ENCODE results near the gene PRSS3. TPM values are rescaled to one million over a fixed set of nuclear protein-coding genes. Genes with fewer than 3 reads are reported as not detected.
"Not testable (repeated sequence)": the region's sequence is repeated elsewhere in the genome, so short reads cannot be mapped to it uniquely, and the experiment has no call there.

The PRSS3 gene
- total RNA-seq, 2 donors from 2014 or later, result not detected

DNA sequence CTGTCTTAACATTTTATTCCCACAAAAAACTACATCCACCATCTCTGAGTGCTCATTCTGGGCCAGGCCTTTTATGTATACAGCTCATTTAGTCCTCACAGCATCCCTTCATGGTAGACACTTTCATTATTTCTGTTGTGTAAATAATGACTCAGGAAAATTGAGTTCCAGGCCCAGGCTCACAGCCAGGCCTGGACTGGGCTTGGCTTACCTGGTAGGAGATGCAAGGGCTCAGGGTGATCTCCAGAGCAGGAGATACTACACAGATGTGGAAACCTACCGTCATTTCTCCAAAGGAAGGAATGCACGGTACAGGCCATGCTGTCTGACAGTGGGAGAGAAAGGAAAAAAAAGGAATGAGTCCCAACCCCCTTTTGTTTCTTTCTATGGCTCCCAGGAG is 11.8 kb downstream of the PRSS3 start:
- H3K4me1 Mint-ChIP-seq; H3K4me3 Mint-ChIP-seq; DNase-seq; H3K27ac ChIP-seq (ENCODE audit: low read depth, low read length); H3K27me3 ChIP-seq (ENCODE audit: control insufficient read depth, insufficient read depth, low read length, poor library complexity, severe bottlenecking); H3K36me3 Mint-ChIP-seq (ENCODE audit: low read depth); H3K9me3 ChIP-seq (ENCODE audit: control insufficient read depth, low read length); H3K4me1 ChIP-seq (ENCODE audit: control insufficient read depth, insufficient read depth, low read length); H3K36me3 ChIP-seq (ENCODE audit: control insufficient read depth, insufficient read depth, low read length); H3K4me3 ChIP-seq (ENCODE audit: low read length); H3K9me3 Mint-ChIP-seq; H3K9ac ChIP-seq (ENCODE audit: extremely low read depth, low read length, poor library complexity, severe bottlenecking): not testable (repeated sequence)
- peak overlapping the region; percentile 56 for H3K27ac Mint-ChIP-seq
- whole genome bisulfite sequencing, 2 experiments (ENCODE audit: insufficient coverage in 1 of 2, insufficient read length in 1 of 2), result 83 to 100% methylated on average over 1 to 2 of the region's 2 CpGs
- peaks cover 15% of the 10 kb centered on the region for H3K27me3 Mint-ChIP-seq (ENCODE audit: insufficient read depth)

DNA sequence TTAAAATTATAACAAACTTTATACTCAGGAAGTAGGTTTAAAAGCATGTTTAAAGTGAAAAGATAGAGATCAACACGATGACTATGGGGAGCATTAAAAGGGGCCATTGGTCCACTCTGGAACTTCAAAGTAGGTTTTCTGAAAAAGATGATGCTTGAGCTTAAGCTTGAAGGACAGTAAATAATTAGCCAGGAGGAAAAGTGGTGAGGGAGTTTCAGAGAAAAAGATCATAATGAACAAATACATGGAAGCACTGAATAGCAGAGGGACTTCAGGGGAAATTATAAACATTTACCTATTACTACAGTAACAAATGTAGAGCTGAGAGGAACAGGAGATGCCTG is 13.6 kb downstream of the PRSS3 start:
- H3K4me1 ChIP-seq (ENCODE audit: control insufficient read depth, insufficient read depth, low read length); H3K4me1 Mint-ChIP-seq; H3K36me3 ChIP-seq (ENCODE audit: control insufficient read depth, insufficient read depth, low read length); H3K9ac ChIP-seq (ENCODE audit: extremely low read depth, low read length, poor library complexity, severe bottlenecking); H3K9me3 ChIP-seq (ENCODE audit: control insufficient read depth, low read length); H3K27me3 Mint-ChIP-seq (ENCODE audit: insufficient read depth); H3K9me3 Mint-ChIP-seq; H3K4me3 ChIP-seq (ENCODE audit: low read length); H3K27ac ChIP-seq (ENCODE audit: low read depth, low read length); H3K4me3 Mint-ChIP-seq; DNase-seq; H3K36me3 Mint-ChIP-seq (ENCODE audit: low read depth); H3K27me3 ChIP-seq (ENCODE audit: control insufficient read depth, insufficient read depth, low read length, poor library complexity, severe bottlenecking); H3K27ac Mint-ChIP-seq: not testable (repeated sequence)
- WGBS, 2 experiments (ENCODE audit: insufficient coverage in 1 of 2, insufficient read length in 1 of 2), result 89 to 92% methylated on average over 1 of the region's 1 CpG

DNA sequence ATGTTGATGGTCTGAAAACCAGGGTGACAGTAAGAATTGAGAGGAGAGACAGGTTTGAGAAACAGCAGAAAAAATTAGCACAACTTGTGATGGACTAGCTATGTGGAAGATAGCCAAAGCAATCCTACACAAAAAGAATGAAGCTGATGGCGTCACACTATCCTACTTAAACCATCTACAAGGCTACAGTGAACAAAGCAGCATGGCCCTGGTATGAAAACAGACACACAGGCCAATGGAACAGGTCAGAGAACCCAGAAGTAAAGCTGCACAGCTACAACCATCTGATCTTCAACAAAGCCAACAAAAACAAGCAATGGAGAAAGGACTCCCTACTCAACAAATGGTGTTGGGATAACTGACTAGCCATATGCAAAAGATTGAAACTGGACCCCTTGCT is 14.1 kb downstream of the PRSS3 start:
- Mint-ChIP-seq H3K27ac (no peak overlapping the region), H3K9me3 (no peaks in the 10 kb centered on the region), H3K4me1 (no peaks in the 10 kb centered on the region), H3K27me3 (ENCODE audit: insufficient read depth) (peaks cover 3% of the 10 kb centered on the region), H3K36me3 (ENCODE audit: low read depth) (no peaks in the 10 kb centered on the region), H3K4me3 (no peak overlapping the region)
- Histone ChIP-seq H3K4me3 (ENCODE audit: low read length) (no peak overlapping the region), H3K27ac (ENCODE audit: low read depth, low read length) (no peak overlapping the region), H3K9ac (ENCODE audit: extremely low read depth, low read length, poor library complexity, severe bottlenecking) (no peak overlapping the region), H3K27me3 (ENCODE audit: control insufficient read depth, insufficient read depth, low read length, poor library complexity, severe bottlenecking) (no peaks in the 10 kb centered on the region), H3K4me1 (ENCODE audit: control insufficient read depth, insufficient read depth, low read length) (no peaks in the 10 kb centered on the region), H3K9me3 (ENCODE audit: control insufficient read depth, low read length) (no peaks in the 10 kb centered on the region), H3K36me3 (ENCODE audit: control insufficient read depth, insufficient read depth, low read length) (no peaks in the 10 kb centered on the region)
- TF ChIP-seq, protein P1, sequence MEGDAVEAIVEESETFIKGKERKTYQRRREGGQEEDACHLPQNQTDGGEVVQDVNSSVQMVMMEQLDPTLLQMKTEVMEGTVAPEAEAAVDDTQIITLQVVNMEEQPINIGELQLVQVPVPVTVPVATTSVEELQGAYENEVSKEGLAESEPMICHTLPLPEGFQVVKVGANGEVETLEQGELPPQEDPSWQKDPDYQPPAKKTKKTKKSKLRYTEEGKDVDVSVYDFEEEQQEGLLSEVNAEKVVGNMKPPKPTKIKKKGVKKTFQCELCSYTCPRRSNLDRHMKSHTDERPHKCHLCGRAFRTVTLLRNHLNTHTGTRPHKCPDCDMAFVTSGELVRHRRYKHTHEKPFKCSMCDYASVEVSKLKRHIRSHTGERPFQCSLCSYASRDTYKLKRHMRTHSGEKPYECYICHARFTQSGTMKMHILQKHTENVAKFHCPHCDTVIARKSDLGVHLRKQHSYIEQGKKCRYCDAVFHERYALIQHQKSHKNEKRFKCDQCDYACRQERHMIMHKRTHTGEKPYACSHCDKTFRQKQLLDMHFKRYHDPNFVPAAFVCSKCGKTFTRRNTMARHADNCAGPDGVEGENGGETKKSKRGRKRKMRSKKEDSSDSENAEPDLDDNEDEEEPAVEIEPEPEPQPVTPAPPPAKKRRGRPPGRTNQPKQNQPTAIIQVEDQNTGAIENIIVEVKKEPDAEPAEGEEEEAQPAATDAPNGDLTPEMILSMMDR (conservative IDR thresholded peaks at IDR 0.05), result no peak
- WGBS, 2 experiments (ENCODE audit: insufficient coverage in 1 of 2, insufficient read length in 1 of 2), result 100% methylated on average over 1 of the region's 1 CpG; no CpG with 5 or more reads in 1 of the 2 experiments
- DNase-seq, result no peak

DNA sequence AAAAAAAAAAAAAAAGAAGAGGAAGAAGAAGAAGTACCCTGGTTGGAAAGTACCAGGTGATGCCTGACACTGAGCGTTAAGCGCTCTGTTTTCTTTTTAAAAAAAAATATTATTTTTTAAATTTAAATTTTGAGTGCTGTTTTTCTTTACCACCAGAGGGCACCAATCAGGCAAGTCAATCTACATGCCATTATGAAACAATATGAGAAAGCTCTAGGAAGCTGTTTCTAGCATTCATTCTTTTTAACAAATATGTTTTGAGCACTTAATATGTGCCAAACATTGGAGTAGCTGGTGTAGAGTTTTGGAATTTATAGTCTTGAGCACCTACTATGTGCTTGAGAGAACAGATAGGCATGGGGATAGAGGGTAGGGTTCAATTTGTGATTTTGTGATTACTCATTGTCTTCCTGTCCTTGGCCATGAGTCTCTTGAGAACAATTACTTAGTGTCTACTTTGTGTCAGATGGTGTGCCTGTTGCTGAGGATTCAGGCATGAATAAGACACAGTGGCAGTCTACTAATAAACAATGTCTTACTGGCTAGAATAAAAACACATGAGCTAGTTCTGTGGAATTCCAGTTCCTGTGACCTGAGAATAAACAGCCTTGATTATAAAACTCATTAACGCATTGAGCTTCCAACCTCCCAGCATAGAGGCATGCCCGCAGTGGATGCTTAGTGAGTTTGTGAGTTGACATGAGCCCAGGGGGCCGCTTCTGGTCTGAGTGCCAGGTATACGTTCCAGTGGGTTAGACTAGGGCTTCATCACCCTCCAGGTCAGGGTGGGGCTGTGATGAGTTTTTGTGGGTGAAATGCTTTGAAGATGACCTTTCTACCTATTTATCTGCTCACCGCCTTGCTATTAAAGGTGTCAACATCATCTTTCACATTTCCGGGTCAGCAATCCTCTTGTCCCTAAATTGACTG is 18.6 kb downstream of the PRSS3 start:
- peaks cover 6% of the 10 kb centered on the region for H3K4me1 ChIP-seq (ENCODE audit: control insufficient read depth, insufficient read depth, low read length)
- peaks cover 3% of the 10 kb centered on the region for H3K27me3 Mint-ChIP-seq (ENCODE audit: insufficient read depth)
- no peaks in the 10 kb centered on the region for H3K36me3 Mint-ChIP-seq (ENCODE audit: low read depth)
- no peaks in the 10 kb centered on the region for H3K9me3 Mint-ChIP-seq
- H3K9ac ChIP-seq (ENCODE audit: extremely low read depth, low read length, poor library complexity, severe bottlenecking), result no peak overlapping the region
- H3K27ac Mint-ChIP-seq, result no peak overlapping the region
- H3K4me1 Mint-ChIP-seq, result peaks cover 10% of the 10 kb centered on the region
- H3K4me3 ChIP-seq (ENCODE audit: low read length), result no peak overlapping the region
- 92 to 100% methylated on average over 2 to 6 of the region's 8 CpGs for WGBS, 2 experiments (ENCODE audit: insufficient coverage in 1 of 2, insufficient read length in 1 of 2)
- no peaks in the 10 kb centered on the region for H3K9me3 ChIP-seq (ENCODE audit: control insufficient read depth, low read length)
- DNase-seq, result no peak
- no peaks in the 10 kb centered on the region for H3K36me3 ChIP-seq (ENCODE audit: control insufficient read depth, insufficient read depth, low read length)
- TF ChIP-seq, protein P1 (conservative IDR thresholded peaks at IDR 0.05), result peak; percentile 85
- H3K4me3 Mint-ChIP-seq, result no peak overlapping the region
- H3K27ac ChIP-seq (ENCODE audit: low read depth, low read length), result no peak overlapping the region
- no peaks in the 10 kb centered on the region for H3K27me3 ChIP-seq (ENCODE audit: control insufficient read depth, insufficient read depth, low read length, poor library complexity, severe bottlenecking)
